Astrocyte (in vitro differentiated cells and primary cell): ENCODE results near the gene ZFP82. TPM values are rescaled to one million over a fixed set of nuclear protein-coding genes. Genes with fewer than 3 reads are reported as not detected.
A peak's percentile ranks its signal among the peaks of the same experiment; 100 is the strongest.

Experiments
- DNase-seq: peaks from one replicate; pipeline ENCODE4 v3.0.0-alpha.2; 2010; ENCODE audit warnings: low read depth
- FAIRE-seq: peaks from 2 replicates; lab custom pipeline; 2011; peaks lifted over from hg19 to GRCh38; lab: Jason Lieb, UNC
- H2AFZ ChIP-seq: 2 replicates; pipeline ENCODE4 v1.6.0; 2012; ENCODE audit warnings: low read depth, low read length, inconsistent platforms
- H3K27ac ChIP-seq: 2 replicates; pipeline ENCODE4 v1.5.1; 2011; ENCODE audit warnings: low read depth, low read length, inconsistent platforms
- H3K27me3 ChIP-seq: 2 replicates; pipeline ENCODE4 v1.6.0; 2011; ENCODE audit warnings: low read length, inconsistent platforms; ENCODE audit not compliant: insufficient read depth
- H3K36me3 ChIP-seq: 2 replicates; pipeline ENCODE4 v1.5.1; 2011; ENCODE audit warnings: low read length, inconsistent platforms; ENCODE audit not compliant: insufficient read depth
- H3K4me1 ChIP-seq: 2 replicates; pipeline ENCODE4 v1.5.1; 2011; ENCODE audit warnings: low read length, inconsistent platforms; ENCODE audit not compliant: insufficient read depth
- H3K4me2 ChIP-seq: 2 replicates; pipeline ENCODE4 v1.6.0; 2012; ENCODE audit warnings: low read length, inconsistent platforms
- H3K4me3 ChIP-seq: 2 replicates; pipeline ENCODE4 v1.5.1; 2011; ENCODE audit warnings: low read depth, mild to moderate bottlenecking, low read length, inconsistent platforms; ENCODE audit not compliant: insufficient read depth
- H3K79me2 ChIP-seq: 2 replicates; pipeline ENCODE4 v1.6.0; 2012; ENCODE audit warnings: mild to moderate bottlenecking, low read length, inconsistent platforms; ENCODE audit not compliant: insufficient read depth
- H3K9ac ChIP-seq: 2 replicates; pipeline ENCODE4 v1.6.0; 2012; ENCODE audit warnings: mild to moderate bottlenecking, low read length, inconsistent platforms
- H3K9me3 ChIP-seq: 2 replicates; pipeline ENCODE4 v1.5.1; 2012; ENCODE audit warnings: low read depth, mild to moderate bottlenecking, low read length, inconsistent platforms; ENCODE audit not compliant: insufficient read depth
- H4K20me1 ChIP-seq: 2 replicates; pipeline ENCODE4 v1.6.0; 2012; ENCODE audit warnings: low read length, inconsistent platforms; ENCODE audit not compliant: insufficient read depth
- H3K27ac Mint-ChIP-seq: one replicate; pipeline ENCODE4 v1.8.0; 2021; ENCODE audit warnings: mild to moderate bottlenecking, mixed read lengths; ENCODE audit not compliant: unreplicated experiment
- H3K27me3 Mint-ChIP-seq: one replicate; pipeline ENCODE4 v1.8.0; 2021; ENCODE audit warnings: low read depth, mixed read lengths; ENCODE audit not compliant: unreplicated experiment
- H3K36me3 Mint-ChIP-seq: one replicate; pipeline ENCODE4 v1.8.0; 2021; ENCODE audit warnings: low read depth, mixed read lengths; ENCODE audit not compliant: unreplicated experiment
- H3K4me1 Mint-ChIP-seq: one replicate; pipeline ENCODE4 v1.8.0; 2021; ENCODE audit warnings: low read depth, mixed read lengths; ENCODE audit not compliant: unreplicated experiment
- H3K4me3 Mint-ChIP-seq: one replicate; pipeline ENCODE4 v1.8.0; 2021; ENCODE audit warnings: mild to moderate bottlenecking, moderate library complexity, mixed read lengths; ENCODE audit not compliant: unreplicated experiment
- H3K9me3 Mint-ChIP-seq: one replicate; pipeline ENCODE4 v1.8.0; 2021; ENCODE audit warnings: mild to moderate bottlenecking, mixed read lengths; ENCODE audit not compliant: unreplicated experiment
- EZH2 ChIP-seq: IDR thresholded peaks from 2 replicates; pipeline ENCODE4 v1.6.1; 2012; ENCODE audit warnings: mild to moderate bottlenecking, low read length, inconsistent platforms; ENCODE audit not compliant: insufficient read depth
- total RNA-seq: library from RNA; stranded (reverse); gene quantifications from 2 replicates; pipeline ENCODE4 v1.2.1, GENCODE V29; 2021
- TF ChIP-seq, protein P1 (sequence below): IDR thresholded peaks from 2 replicates; pipeline ENCODE4 v1.5.1; 2011; ENCODE audit warnings: low read depth, mild to moderate bottlenecking, inconsistent platforms, low read length, moderate library complexity; ENCODE audit not compliant: insufficient read depth

Gene ZFP82
- total RNA-seq, 1 donor from 2014 or later = 6.4 TPM

DNA sequence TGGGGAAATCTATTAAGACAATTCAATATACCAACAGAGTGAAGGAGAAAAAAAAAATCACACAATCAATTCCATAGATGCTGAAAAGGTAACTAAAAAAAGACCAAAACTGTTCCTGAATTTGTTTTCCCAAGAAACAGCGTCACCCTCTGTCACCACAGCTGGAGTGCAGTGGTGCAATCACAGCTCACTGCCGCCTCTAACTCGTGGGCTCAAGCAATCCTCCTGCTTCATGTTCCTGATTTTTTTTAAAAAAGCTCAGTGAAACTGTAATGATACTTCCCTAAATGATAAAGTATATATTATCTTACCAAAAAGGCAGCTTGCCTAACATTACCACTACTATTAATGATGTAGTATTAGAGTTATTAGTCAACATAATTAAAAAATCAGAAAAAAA is 19.9 kb downstream of the ZFP82 start:
- Histone ChIP-seq H3K27ac (no peak overlapping the region), H3K4me2 (no peak overlapping the region), H3K4me1 (no peaks in the 10 kb centered on the region), H3K36me3 (peaks cover 28% of the 10 kb centered on the region), H3K4me3 (no peak overlapping the region), H3K27me3 (no peaks in the 10 kb centered on the region), H4K20me1 (no peaks in the 10 kb centered on the region), H3K9me3 (peaks cover 18% of the 10 kb centered on the region), H2AFZ (no peak overlapping the region), H3K79me2 (no peaks in the 10 kb centered on the region), H3K9ac (no peak overlapping the region)
- no peak for FAIRE-seq
- Mint-ChIP-seq H3K36me3 (peaks cover 63% of the 10 kb centered on the region), H3K4me3 (no peak overlapping the region), H3K4me1 (no peaks in the 10 kb centered on the region), H3K9me3 (peaks cover 45% of the 10 kb centered on the region), H3K27me3 (no peaks in the 10 kb centered on the region), H3K27ac (no peak overlapping the region)
- no peak for TF ChIP-seq EZH2
- TF ChIP-seq, protein P1, sequence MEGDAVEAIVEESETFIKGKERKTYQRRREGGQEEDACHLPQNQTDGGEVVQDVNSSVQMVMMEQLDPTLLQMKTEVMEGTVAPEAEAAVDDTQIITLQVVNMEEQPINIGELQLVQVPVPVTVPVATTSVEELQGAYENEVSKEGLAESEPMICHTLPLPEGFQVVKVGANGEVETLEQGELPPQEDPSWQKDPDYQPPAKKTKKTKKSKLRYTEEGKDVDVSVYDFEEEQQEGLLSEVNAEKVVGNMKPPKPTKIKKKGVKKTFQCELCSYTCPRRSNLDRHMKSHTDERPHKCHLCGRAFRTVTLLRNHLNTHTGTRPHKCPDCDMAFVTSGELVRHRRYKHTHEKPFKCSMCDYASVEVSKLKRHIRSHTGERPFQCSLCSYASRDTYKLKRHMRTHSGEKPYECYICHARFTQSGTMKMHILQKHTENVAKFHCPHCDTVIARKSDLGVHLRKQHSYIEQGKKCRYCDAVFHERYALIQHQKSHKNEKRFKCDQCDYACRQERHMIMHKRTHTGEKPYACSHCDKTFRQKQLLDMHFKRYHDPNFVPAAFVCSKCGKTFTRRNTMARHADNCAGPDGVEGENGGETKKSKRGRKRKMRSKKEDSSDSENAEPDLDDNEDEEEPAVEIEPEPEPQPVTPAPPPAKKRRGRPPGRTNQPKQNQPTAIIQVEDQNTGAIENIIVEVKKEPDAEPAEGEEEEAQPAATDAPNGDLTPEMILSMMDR = no peak
- no peak for DNase-seq

DNA sequence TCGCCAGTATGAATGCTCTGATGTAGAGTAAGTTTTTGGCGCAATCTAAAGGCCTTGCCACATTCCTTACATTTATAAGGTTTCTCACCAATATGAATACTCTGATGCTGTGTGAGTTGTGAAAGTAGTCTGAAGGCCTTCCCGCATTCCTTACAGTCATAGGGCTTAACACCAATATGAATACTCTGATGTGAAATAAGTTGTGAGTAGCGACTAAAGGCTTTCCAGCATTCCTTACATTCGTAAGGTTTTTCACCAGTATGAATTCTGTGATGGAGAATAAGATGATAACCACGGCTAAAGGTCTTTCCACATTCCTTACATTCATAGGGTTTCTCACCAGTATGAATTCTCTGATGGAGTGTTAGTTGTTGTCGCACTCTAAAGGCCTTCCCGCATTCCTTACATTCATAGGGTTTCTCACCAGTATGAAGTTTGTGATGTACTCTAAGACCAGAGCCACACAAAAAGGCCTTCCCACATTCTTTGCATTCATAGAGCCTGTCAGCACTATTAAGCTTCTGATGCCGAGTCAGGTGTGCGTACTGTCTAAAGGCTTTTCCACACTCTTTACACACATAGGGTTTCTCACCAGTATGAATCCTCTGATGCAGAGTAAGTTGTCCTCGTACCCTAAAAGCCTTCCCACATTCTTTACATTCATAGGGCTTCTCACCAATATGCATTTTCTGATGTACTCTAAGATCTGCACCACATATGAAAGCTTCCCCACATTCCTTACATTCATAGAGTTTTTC is 25.3 kb downstream of the ZFP82 start:
- Histone ChIP-seq H3K4me1 (no peaks in the 10 kb centered on the region), H4K20me1 (no peaks in the 10 kb centered on the region), H2AFZ (no peak overlapping the region), H3K4me3 (no peak overlapping the region), H3K9me3 (peaks cover 43% of the 10 kb centered on the region), H3K79me2 (no peaks in the 10 kb centered on the region), H3K27ac (no peak overlapping the region), H3K4me2 (no peak overlapping the region), H3K36me3 (peaks cover 27% of the 10 kb centered on the region), H3K27me3 (no peaks in the 10 kb centered on the region), H3K9ac (no peak overlapping the region)
- Mint-ChIP-seq H3K27ac (no peak overlapping the region), H3K36me3 (peaks cover 68% of the 10 kb centered on the region), H3K9me3 (peaks cover 62% of the 10 kb centered on the region), H3K4me3 (no peak overlapping the region), H3K4me1 (no peaks in the 10 kb centered on the region), H3K27me3 (no peaks in the 10 kb centered on the region)
- TF ChIP-seq EZH2 = no peak
- TF ChIP-seq, protein P1 = no peak
- no peak for DNase-seq
- FAIRE-seq = no peak

DNA sequence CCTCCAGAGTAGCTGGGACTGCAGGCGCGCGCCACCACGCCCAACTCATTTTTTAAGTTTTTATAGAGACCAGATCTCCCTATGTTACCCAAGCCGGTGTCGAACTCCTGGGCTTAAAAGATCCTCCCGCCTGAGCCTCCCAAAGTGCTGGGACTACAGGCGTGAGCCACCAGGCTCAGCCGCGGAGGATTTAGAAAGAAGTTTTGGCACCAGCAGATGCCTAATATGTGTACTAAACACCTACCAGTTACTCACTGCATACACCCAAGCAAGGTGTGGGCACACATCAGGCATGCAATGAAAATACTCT is 39.0 kb downstream of the ZFP82 start:
- peak overlapping the region; percentile 92 for H2AFZ ChIP-seq
- H3K4me3 Mint-ChIP-seq = peak overlapping the region; percentile 85
- FAIRE-seq = no peak

More for the DNA sequence above, 39.0 kb downstream of the ZFP82 start:
- H3K27me3 ChIP-seq = no peaks in the 10 kb centered on the region
- Mint-ChIP-seq H3K27me3 (no peaks in the 10 kb centered on the region), H3K36me3 (no peaks in the 10 kb centered on the region), H3K9me3 (no peaks in the 10 kb centered on the region), H3K4me1 (peaks cover 4% of the 10 kb centered on the region), H3K27ac (no peak overlapping the region)
- no peaks in the 10 kb centered on the region for H3K79me2 ChIP-seq
- H3K4me1 ChIP-seq = peaks cover 9% of the 10 kb centered on the region
- H3K27ac ChIP-seq = no peak overlapping the region
- no peaks in the 10 kb centered on the region for H3K36me3 ChIP-seq
- peak overlapping the region; percentile 82 for H3K9ac ChIP-seq
- no peaks in the 10 kb centered on the region for H4K20me1 ChIP-seq
- TF ChIP-seq EZH2 = no peak
- TF ChIP-seq, protein P1 = no peak
- peak overlapping the region; percentile 95 for H3K4me3 ChIP-seq
- DNase-seq = no peak
- H3K9me3 ChIP-seq = peaks cover 2% of the 10 kb centered on the region
- peak overlapping the region; percentile 97 for H3K4me2 ChIP-seq
